A549 (cell line): ENCODE measurements around the gene ACKR2. TPM values are rescaled to one million over a fixed set of nuclear protein-coding genes. Genes with fewer than 3 reads are reported as not detected.

Experiments used
- ATAC-seq, 2 experiments: fragments of 200-7000 bp in 1 of 2; fragments of >200 bp in 1 of 2; cut with Nextera tagmentation in 1 of 2; cut with Tn5 transposase in 1 of 2; 3 replicates each; pipeline versions ENCODE4 v1.8.0 to v1.9.1; 2018 to 2020; ENCODE audit warnings: mild to moderate bottlenecking in 1 of 2, moderate library complexity in 1 of 2
- CTCF ChIA-PET: fragments of 300-600 bp; sonication (Branson Sonifier 250); formaldehyde crosslinking; extraction: SDS; loops from one replicate; lab custom pipeline; 2021; ENCODE audit warnings: antibody characterized with exemption, inconsistent platforms; lab: Yijun Ruan, JAX
- POLR2A ChIA-PET: fragments of 350-600 bp; formaldehyde crosslinking; extraction: SDS; loops from one replicate; lab custom pipeline; 2021; ENCODE audit warnings: antibody characterized with exemption, inconsistent platforms; lab: Yijun Ruan, JAX
- DNase-seq, 2 experiments: peaks; one replicate each; pipeline versions ENCODE4 v3.0.0 to v3.0.0-alpha.2; 2011 to 2016; ENCODE audit warnings: low read depth in 1 of 2, low spot score in 1 of 2
- FAIRE-seq: peaks from 2 replicates; lab custom pipeline; 2011; peaks lifted over from hg19 to GRCh38; lab: Jason Lieb, UNC
- H3K27ac ChIP-seq, 2 experiments: fragments of >200 bp; sonication (Bioruptor Twin); formaldehyde crosslinking; 3 replicates each; pipeline ENCODE4 v1.5.1; 2016 to 2017
- H3K4me1 ChIP-seq: fragments of >200 bp; sonication (Bioruptor Twin); formaldehyde crosslinking; 3 replicates; pipeline ENCODE4 v1.6.1; 2016
- H3K4me2 ChIP-seq: fragments of >200 bp; sonication (Bioruptor Twin); formaldehyde crosslinking; 3 replicates; pipeline ENCODE4 v1.6.1; 2016
- H3K4me3 ChIP-seq: fragments of >200 bp; sonication (Bioruptor Twin); formaldehyde crosslinking; 3 replicates; pipeline ENCODE4 v1.5.1; 2016
- H3K9me3 ChIP-seq: fragments of >200 bp; sonication (Bioruptor Twin); formaldehyde crosslinking; 3 replicates; pipeline ENCODE4 v1.6.1; 2016
- BCL3 ChIP-seq: fragments of >200 bp; sonication (Bioruptor Twin); formaldehyde crosslinking; IDR thresholded peaks from 3 replicates; pipeline ENCODE4 v1.6.1; 2016
- CBX2 ChIP-seq: fragments of 200-600 bp; sonication (generic); IDR thresholded peaks from 2 replicates; pipeline ENCODE4 v1.6.1; 2016; ENCODE audit warnings: low read depth, mild to moderate bottlenecking, borderline replicate concordance
- CBX8 ChIP-seq: fragments of 200-600 bp; sonication (generic); IDR thresholded peaks from 2 replicates; pipeline ENCODE4 v1.6.1; 2016
- CEBPB ChIP-seq, 2 experiments: fragments of >200 bp in 1 of 2; sonication (Bioruptor Twin) in 1 of 2; formaldehyde crosslinking in 1 of 2; IDR thresholded peaks; 2 replicates each; pipeline ENCODE4 v1.6.1; 2012 to 2016
- CHD4 ChIP-seq: fragments of 200-600 bp; sonication (generic); IDR thresholded peaks from 2 replicates; pipeline ENCODE4 v1.6.1; 2016; ENCODE audit warnings: antibody characterized with exemption, mild to moderate bottlenecking, borderline replicate concordance
- CTCF ChIP-seq: fragments of >200 bp; sonication (Bioruptor Twin); formaldehyde crosslinking; IDR thresholded peaks from 3 replicates; pipeline ENCODE4 v1.5.1; 2016
- EHF ChIP-seq: fragments of 250-450 bp; sonication (Bioruptor Pico); IDR thresholded peaks from 2 replicates; pipeline ENCODE4 v1.5.0; 2020; ENCODE audit warnings: mild to moderate bottlenecking
- EHMT2 ChIP-seq: fragments of 200-600 bp; sonication (generic); IDR thresholded peaks from 2 replicates; pipeline ENCODE4 v1.6.1; 2016; ENCODE audit warnings: antibody characterized with exemption, low read depth, mild to moderate bottlenecking, moderate library complexity
- EP300 ChIP-seq, 2 experiments: fragments of >200 bp; sonication (Bioruptor Twin); formaldehyde crosslinking; IDR thresholded peaks; 2 replicates in 1 of 2; 3 replicates in 1 of 2; pipeline ENCODE4 v1.6.1; 2016 to 2017
- ESRRA ChIP-seq: fragments of 150-350 bp; IDR thresholded peaks from 2 replicates; pipeline ENCODE4 v1.6.1; 2014; ENCODE audit warnings: mild to moderate bottlenecking, low read length, borderline replicate concordance
- FOSB ChIP-seq: fragments of 250-450 bp; sonication (Bioruptor Pico); IDR thresholded peaks from 2 replicates; pipeline ENCODE4 v1.5.0; 2020; ENCODE audit warnings: mild to moderate bottlenecking, moderate library complexity
- FOXS1 ChIP-seq: fragments of 250-450 bp; sonication (Bioruptor Pico); IDR thresholded peaks from 2 replicates; pipeline ENCODE4 v1.5.0; 2020; ENCODE audit warnings: mild to moderate bottlenecking, moderate library complexity
- GATA3 ChIP-seq: IDR thresholded peaks from 2 replicates; pipeline ENCODE4 v1.6.1; 2012; ENCODE audit warnings: borderline replicate concordance
- HES2 ChIP-seq: fragments of >200 bp; sonication (Bioruptor Twin); formaldehyde crosslinking; IDR thresholded peaks from 2 replicates; pipeline ENCODE4 v1.6.1; 2016
- HEYL ChIP-seq: fragments of 250-450 bp; sonication (Bioruptor Pico); IDR thresholded peaks from 2 replicates; pipeline ENCODE4 v1.8.0; 2021; ENCODE audit warnings: mild to moderate bottlenecking, moderate library complexity
- HMGXB4 ChIP-seq: fragments of 250-450 bp; sonication (Bioruptor Pico); IDR thresholded peaks from 2 replicates; pipeline ENCODE4 v1.5.0; 2021; ENCODE audit warnings: mild to moderate bottlenecking, moderate library complexity, borderline replicate concordance
- HOXB13 ChIP-seq: fragments of 250-450 bp; sonication (Bioruptor Pico); IDR thresholded peaks from 2 replicates; pipeline ENCODE4 v1.5.0; 2020; ENCODE audit warnings: low read depth, mild to moderate bottlenecking, moderate library complexity
- KDM1A ChIP-seq: fragments of 200-600 bp; sonication (generic); IDR thresholded peaks from 2 replicates; pipeline ENCODE4 v1.6.1; 2016; ENCODE audit warnings: low read depth, mild to moderate bottlenecking
- MAX ChIP-seq: IDR thresholded peaks from 2 replicates; pipeline ENCODE4 v1.6.1; 2012
- NR3C1 ChIP-seq: fragments of >200 bp; sonication (Bioruptor Twin); formaldehyde crosslinking; IDR thresholded peaks from 3 replicates; pipeline ENCODE4 v1.6.1; 2017
- POLR2AphosphoS2 ChIP-seq: conservative IDR thresholded peaks from 2 replicates; pipeline ENCODE4 v1.6.1; 2012; ENCODE audit warnings: low read length, improper control_type of control experiment, inconsistent platforms
- RAD21 ChIP-seq, 2 experiments: fragments of >200 bp in 1 of 2; sonication (Bioruptor Twin) in 1 of 2; formaldehyde crosslinking in 1 of 2; IDR thresholded peaks in 1 of 2; conservative IDR thresholded peaks in 1 of 2; 2 replicates in 1 of 2; 3 replicates in 1 of 2; pipeline ENCODE4 v1.6.1; 2012 to 2018; ENCODE audit warnings: inconsistent platforms in 1 of 2
- RARB ChIP-seq: fragments of 250-450 bp; sonication (Bioruptor Pico); IDR thresholded peaks from 2 replicates; pipeline ENCODE4 v1.8.0; 2021; ENCODE audit warnings: mild to moderate bottlenecking, moderate library complexity
- RCOR1 ChIP-seq: fragments of 150-350 bp; IDR thresholded peaks from 2 replicates; pipeline ENCODE4 v1.6.1; 2014; ENCODE audit warnings: antibody characterized with exemption, low read length, low read depth
- RFX5 ChIP-seq: fragments of 450-650 bp; IDR thresholded peaks from 2 replicates; pipeline ENCODE4 v1.7.1; 2014; ENCODE audit warnings: antibody characterized with exemption, mild to moderate bottlenecking, moderate library complexity
- USF2 ChIP-seq: fragments of 450-650 bp; IDR thresholded peaks from 2 replicates; pipeline ENCODE4 v1.6.1; 2014; ENCODE audit warnings: antibody characterized with exemption
- ZFP36 ChIP-seq: fragments of 450-650 bp; IDR thresholded peaks from 2 replicates; pipeline ENCODE4 v1.6.1; 2014; ENCODE audit warnings: borderline replicate concordance; ENCODE audit not compliant: partially characterized antibody
- ZNF302 ChIP-seq: fragments of 250-450 bp; sonication (Bioruptor Pico); IDR thresholded peaks from 2 replicates; pipeline ENCODE4 v1.9.0; 2021; ENCODE audit warnings: inconsistent platforms, mild to moderate bottlenecking, moderate library complexity
- WGBS: methylation state at CpG from one replicate; pipeline ENCODE4 v1.1.6; 2017; ENCODE audit errors: missing lambda C conversion rate; 5-methylcytosine and 5-hydroxymethylcytosine counted together
- polyA plus RNA-seq, 4 experiments: library from polyadenylated mRNA; depleted of rRNA in 3 of 4; stranded (reverse); fragments of >200 nt; fragmentation: RNase III in 1 of 4; extraction: RNeasy Plus Mini Kit Qiagen cat#74134 plus additional on column Dnase treatment in 1 of 4; gene quantifications; 2 replicates in 3 of 4; 3 replicates in 1 of 4; pipeline ENCODE4 v1.2.3, GENCODE V29; 2011 to 2017

ACKR2 gene
- polyA plus RNA-seq, 2 of the 4 experiments (the other 2 are of a cell fraction) = 0.06 TPM; not detected in 1

- Histone ChIP-seq H3K9me3 (no peaks in the 10 kb centered on the region), H3K4me2 (no peak overlapping the region), H3K4me3 (no peak overlapping the region), H3K4me1 (no peaks in the 10 kb centered on the region), H3K27ac (no peak overlapping the region)
- TF ChIP-seq USF2 = no peak
- no peak for TF ChIP-seq KDM1A
- TF ChIP-seq CBX8 = no peak
- TF ChIP-seq CTCF = no peak
- no peak for TF ChIP-seq HMGXB4 (CRISPR knock-in tag)
- TF ChIP-seq CEBPB (IDR thresholded peaks at IDR 0.05) = no peak
- no peak for TF ChIP-seq BCL3
- TF ChIP-seq FOXS1 (CRISPR knock-in tag) = no peak
- TF ChIP-seq MAX = no peak
- no peak for TF ChIP-seq HES2
- TF ChIP-seq CHD4 = no peak
- ChIA-PET POLR2A (no interaction called here), CTCF (interaction anchor here (1.0 to 1.4 kb wide), 4 partner anchors 12 to 63 kb away, joined by 3 to 6 read pairs (median 4); no protein-coding TSS in a partner anchor)
- no peak for DNase-seq
- whole genome bisulfite sequencing = 51% methylated on average over 6 of the region's 6 CpGs
- no peak for FAIRE-seq
- ATAC-seq = no peak
Measured at GRCh38 chr3:42843713-42844411, 34.6 kb downstream of the ACKR2 start.

- ATAC-seq (no peak), DNase-seq (no peak), FAIRE-seq (no peak)
- WGBS = 40% methylated on average over 1 of the region's 1 CpG
- ChIA-PET POLR2A (no interaction called here), CTCF (interaction anchor here (1.0 kb wide), 1 partner anchor 37 kb away, joined by 3 read pairs; no protein-coding TSS in a partner anchor)
- Histone ChIP-seq H3K4me1 (no peaks in the 10 kb centered on the region), H3K4me2 (no peak overlapping the region), H3K9me3 (no peaks in the 10 kb centered on the region), H3K4me3 (no peak overlapping the region), H3K27ac (no peak overlapping the region)
- TF ChIP-seq HEYL (CRISPR knock-in tag) (no peak), HOXB13 (no peak), ESRRA (no peak), EP300 (IDR thresholded peaks at IDR 0.05) (no peak), EHMT2 (no peak), POLR2AphosphoS2 (no peak), FOSB (CRISPR knock-in tag) (no peak), RCOR1 (no peak), RARB (CRISPR knock-in tag) (no peak), CBX2 (no peak), ZNF302 (CRISPR knock-in tag) (no peak), KDM1A (no peak), NR3C1 (no peak), RFX5 (no peak), RAD21 (conservative IDR thresholded peaks at IDR 0.05 in 1 of 2, IDR thresholded peaks at IDR 0.05 in 1 of 2) (no peak), ZFP36 (no peak), GATA3 (no peak), EHF (CRISPR knock-in tag) (no peak), CEBPB (IDR thresholded peaks at IDR 0.05) (no peak)
Measured at GRCh38 chr3:42844412-42844713, 35.1 kb downstream of the ACKR2 start.
